ENCODE data around the gene SIL1.
A peak's percentile ranks its signal among the peaks of the same experiment; 100 is the strongest.
"Not testable (repeated sequence)": the region's sequence is repeated elsewhere in the genome, so short reads cannot be mapped to it uniquely, and the experiment has no call there.

Gene SIL1

GRCh38 chr5:139058121-139058520 lies 140.0 kb downstream of the SIL1 start:
- peak; percentile 52 for DNase-seq (ENCODE audit: low read depth)
- TF ChIP-seq CTCF (conservative IDR thresholded peaks at IDR 0.05; ENCODE audit: low read depth, low read length) = no peak
- H3K4me3 ChIP-seq (ENCODE audit: low read depth, low read length) = no peak overlapping the region

- not testable (repeated sequence) for H3K4me3 ChIP-seq (ENCODE audit: low read depth, low read length); DNase-seq (ENCODE audit: low read depth)
- TF ChIP-seq CTCF (conservative IDR thresholded peaks at IDR 0.05; ENCODE audit: low read depth, low read length) = peak; percentile 12
These were observed 140.9 kb downstream of the SIL1 start for GRCh38 chr5:139057045-139057939.

GRCh38 chr5:139052975-139053374 lies 145.2 kb downstream of the SIL1 start:
- no peak for TF ChIP-seq CTCF (conservative IDR thresholded peaks at IDR 0.05; ENCODE audit: low read depth, low read length)
- H3K4me3 ChIP-seq (ENCODE audit: low read depth, low read length) = no peak overlapping the region
- no peak for DNase-seq (ENCODE audit: low read depth)

- H3K4me3 ChIP-seq (ENCODE audit: low read depth, low read length) = no peak overlapping the region
- no peak for TF ChIP-seq CTCF (conservative IDR thresholded peaks at IDR 0.05; ENCODE audit: low read depth, low read length)
- no peak for DNase-seq (ENCODE audit: low read depth)
These were observed 146.8 kb downstream of the SIL1 start for GRCh38 chr5:139051392-139051791.

GRCh38 chr5:139050432-139050831 lies 147.7 kb downstream of the SIL1 start:
- H3K4me3 ChIP-seq (ENCODE audit: low read depth, low read length) = no peak overlapping the region
- no peak for DNase-seq (ENCODE audit: low read depth)

GRCh38 chr5:139049780-139050179 lies 148.4 kb downstream of the SIL1 start:
- no peak for DNase-seq (ENCODE audit: low read depth)
- H3K4me3 ChIP-seq (ENCODE audit: low read depth, low read length) = no peak overlapping the region
- TF ChIP-seq CTCF (conservative IDR thresholded peaks at IDR 0.05; ENCODE audit: low read depth, low read length) = no peak

More at GRCh38 chr5:139050432-139050831, 147.7 kb downstream of the SIL1 start:
- no peak for TF ChIP-seq CTCF (conservative IDR thresholded peaks at IDR 0.05; ENCODE audit: low read depth, low read length)

GRCh38 chr5:139046551-139046950 lies 151.6 kb downstream of the SIL1 start:
- no peak overlapping the region for H3K4me3 ChIP-seq (ENCODE audit: low read depth, low read length)
- TF ChIP-seq CTCF (conservative IDR thresholded peaks at IDR 0.05; ENCODE audit: low read depth, low read length) = no peak
- peak; percentile 52 for DNase-seq (ENCODE audit: low read depth)

Data from choroid plexus epithelial cell (primary cell).